PC-3 (cell line): ENCODE results near the gene MEF2C. TPM values are rescaled to one million over a fixed set of nuclear protein-coding genes. Genes with fewer than 3 reads are reported as not detected.

ENCODE experiments used
- ATAC-seq: fragments of 200-7000 bp; cut with Tn5 transposase; 2 replicates; pipeline ENCODE4 v1.9.1; 2020; ENCODE audit warnings: mild to moderate bottlenecking, moderate library complexity
- BruUV-seq: library from RNA; stranded (reverse); fragments of 400-500 nt; replicated peaks from 2 replicates; lab custom pipeline; 2021; lab: Mats Ljungman, UMichigan
- CTCF ChIA-PET: fragments of 300-600 bp; sonication (Branson Sonifier 250); formaldehyde crosslinking; loops from one replicate; lab custom pipeline; 2022; ENCODE audit warnings: antibody characterized with exemption; lab: Charles Lee
- POLR2A ChIA-PET: fragments of 300-600 bp; sonication (Branson Sonifier 250); formaldehyde crosslinking; loops from one replicate; lab custom pipeline; 2022; ENCODE audit warnings: antibody characterized with exemption; ENCODE audit not compliant: unreplicated experiment; lab: Charles Lee
- DNase-seq: peaks from one replicate; pipeline ENCODE4 v3.0.0-alpha.2; 2015
- H2AFZ ChIP-seq: fragments of 300-600 bp; sonication (generic); 2 replicates; pipeline ENCODE4 v1.6.0; 2016; ENCODE audit warnings: antibody characterized with exemption, low read length
- H3F3A ChIP-seq: fragments of 300-600 bp; sonication (generic); one replicate; pipeline ENCODE4 v1.6.0; 2017; ENCODE audit warnings: antibody characterized with exemption, low read length, control low read depth, mild to moderate bottlenecking; ENCODE audit not compliant: unreplicated experiment
- H3K27ac ChIP-seq: fragments of 300-600 bp; sonication (generic); 2 replicates; pipeline ENCODE4 v1.5.1; 2016; ENCODE audit warnings: mild to moderate bottlenecking, low read length
- H3K27me3 ChIP-seq: fragments of 300-600 bp; sonication (generic); 2 replicates; pipeline ENCODE4 v1.6.1; 2016; ENCODE audit warnings: low read length, mixed read lengths
- H3K36me3 ChIP-seq: fragments of 300-600 bp; sonication (generic); 2 replicates; pipeline ENCODE4 v1.6.1; 2016; ENCODE audit warnings: low read depth, mixed run types, low read length, mixed read lengths
- H3K4me1 ChIP-seq: fragments of 300-600 bp; sonication (generic); 2 replicates; pipeline ENCODE4 v1.5.1; 2016; ENCODE audit warnings: low read length; ENCODE audit not compliant: insufficient read depth
- H3K4me2 ChIP-seq: fragments of 300-600 bp; sonication (generic); 2 replicates; pipeline ENCODE4 v1.6.0; 2016; ENCODE audit warnings: low read length
- H3K4me3 ChIP-seq: fragments of 300-600 bp; sonication (generic); 2 replicates; pipeline ENCODE4 v1.5.1; 2016; ENCODE audit warnings: mild to moderate bottlenecking, low read length, mixed read lengths
- H3K79me2 ChIP-seq: fragments of 300-600 bp; sonication (generic); 2 replicates; pipeline ENCODE4 v1.6.1; 2017; ENCODE audit warnings: low read length, mixed read lengths
- H3K9ac ChIP-seq: fragments of 300-600 bp; sonication (generic); 2 replicates; pipeline ENCODE4 v1.6.0; 2016; ENCODE audit warnings: mild to moderate bottlenecking, low read length
- H3K9me2 ChIP-seq: fragments of 300-600 bp; sonication (generic); replicated peaks from 2 replicates; pipeline ENCODE4 v1.6.1; 2016; ENCODE audit warnings: mixed run types, low read length, mixed read lengths
- H3K9me3 ChIP-seq: fragments of 300-600 bp; sonication (generic); 2 replicates; pipeline ENCODE4 v1.6.1; 2016; ENCODE audit warnings: low read length, mixed read lengths
- H4K20me1 ChIP-seq: fragments of 300-600 bp; sonication (generic); 2 replicates; pipeline ENCODE4 v1.6.1; 2016; ENCODE audit warnings: low read length, mixed read lengths
- EZH2 ChIP-seq: fragments of 300-600 bp; sonication (generic); IDR thresholded peaks from one replicate; pipeline ENCODE4 v1.6.1; 2017; ENCODE audit warnings: antibody characterized with exemption, mild to moderate bottlenecking, low read length; ENCODE audit not compliant: unreplicated experiment
- EZH2phosphoT487 ChIP-seq: fragments of 300-600 bp; sonication (generic); IDR thresholded peaks from 2 replicates; pipeline ENCODE4 v1.6.1; 2018; ENCODE audit warnings: mild to moderate bottlenecking, antibody characterized with exemption, low read length, borderline replicate concordance
- intact Hi-C: fragments of 100-400 bp; cut with micrococcal nuclease; formaldehyde crosslinking; loops from 2 replicates; pipeline ENCODE4 v1.9.0; 2023
- total RNA-seq: library from RNA; depleted of rRNA; stranded (reverse); fragments of >200 nt; gene quantifications from 2 replicates; pipeline ENCODE4 v1.2.3, GENCODE V29; 2014
- TF ChIP-seq, protein P1 (sequence below): fragments of 300-600 bp; sonication (generic); conservative IDR thresholded peaks from 2 replicates; pipeline ENCODE4 v1.5.1; 2017; ENCODE audit warnings: antibody characterized with exemption, low read depth, mild to moderate bottlenecking, low read length

Gene MEF2C
- total RNA-seq, 1 experiment from 2014 or later, result 8.0 TPM

DNA sequence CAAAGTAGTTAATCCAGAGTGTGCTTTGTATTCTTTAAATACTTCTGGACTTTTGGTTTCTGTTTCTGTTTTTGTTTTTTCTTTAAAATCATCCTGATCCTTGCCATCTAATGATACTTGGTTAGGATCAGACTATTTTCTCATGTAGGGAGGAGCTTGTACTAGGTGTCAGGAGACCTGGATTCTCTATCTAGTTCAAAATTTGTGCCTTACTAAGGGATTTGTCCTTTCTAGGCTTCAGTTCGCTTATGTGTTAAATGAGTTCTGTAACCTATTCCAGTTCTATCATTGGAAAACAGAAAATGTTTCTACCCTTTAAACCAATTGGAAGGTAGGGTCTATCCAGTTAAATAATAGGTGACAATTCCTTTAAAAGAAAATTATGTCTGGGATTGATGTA is 3.3 kb upstream of the MEF2C start:
- ATAC-seq (no peak), DNase-seq (no peak)
- Histone ChIP-seq H3F3A (no peaks in the 10 kb centered on the region), H3K9me3 (no peaks in the 10 kb centered on the region), H3K9ac (no peak overlapping the region), H3K4me1 (peaks cover 12% of the 10 kb centered on the region; the same call in 1 of the 2 replicates), H2AFZ (no peak overlapping the region), H3K36me3 (no peaks in the 10 kb centered on the region), H3K27me3 (no peaks in the 10 kb centered on the region), H4K20me1 (no peaks in the 10 kb centered on the region), H3K79me2 (peaks cover 16% of the 10 kb centered on the region), H3K9me2 (no peaks in the 10 kb centered on the region), H3K4me2 (no peak overlapping the region), H3K27ac (no peak overlapping the region), H3K4me3 (no peak overlapping the region)
- TF ChIP-seq EZH2phosphoT487 (no peak), EZH2 (no peak)
- TF ChIP-seq, protein P1, sequence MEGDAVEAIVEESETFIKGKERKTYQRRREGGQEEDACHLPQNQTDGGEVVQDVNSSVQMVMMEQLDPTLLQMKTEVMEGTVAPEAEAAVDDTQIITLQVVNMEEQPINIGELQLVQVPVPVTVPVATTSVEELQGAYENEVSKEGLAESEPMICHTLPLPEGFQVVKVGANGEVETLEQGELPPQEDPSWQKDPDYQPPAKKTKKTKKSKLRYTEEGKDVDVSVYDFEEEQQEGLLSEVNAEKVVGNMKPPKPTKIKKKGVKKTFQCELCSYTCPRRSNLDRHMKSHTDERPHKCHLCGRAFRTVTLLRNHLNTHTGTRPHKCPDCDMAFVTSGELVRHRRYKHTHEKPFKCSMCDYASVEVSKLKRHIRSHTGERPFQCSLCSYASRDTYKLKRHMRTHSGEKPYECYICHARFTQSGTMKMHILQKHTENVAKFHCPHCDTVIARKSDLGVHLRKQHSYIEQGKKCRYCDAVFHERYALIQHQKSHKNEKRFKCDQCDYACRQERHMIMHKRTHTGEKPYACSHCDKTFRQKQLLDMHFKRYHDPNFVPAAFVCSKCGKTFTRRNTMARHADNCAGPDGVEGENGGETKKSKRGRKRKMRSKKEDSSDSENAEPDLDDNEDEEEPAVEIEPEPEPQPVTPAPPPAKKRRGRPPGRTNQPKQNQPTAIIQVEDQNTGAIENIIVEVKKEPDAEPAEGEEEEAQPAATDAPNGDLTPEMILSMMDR, result no peak
- intact Hi-C loops, result loop anchor here (10.0 kb wide), 1 partner anchor 1379 kb away; no protein-coding TSS in a partner anchor
- BruUV-seq, result no TSS peak
- ChIA-PET CTCF (no interaction called here), POLR2A (interaction anchor here (0.5 kb wide), 1 partner anchor 203 kb away, joined by 6 read pairs; no protein-coding TSS in a partner anchor)

- Histone ChIP-seq H3K4me3 (peak overlapping the region; percentile 85), H2AFZ (no peak overlapping the region), H3K27ac (no peak overlapping the region), H3K27me3 (no peaks in the 10 kb centered on the region), H3K79me2 (peaks cover 27% of the 10 kb centered on the region), H3F3A (no peaks in the 10 kb centered on the region), H3K9ac (no peak overlapping the region), H3K4me1 (peaks cover 21% of the 10 kb centered on the region), H3K9me3 (no peaks in the 10 kb centered on the region), H4K20me1 (no peaks in the 10 kb centered on the region), H3K36me3 (no peaks in the 10 kb centered on the region), H3K9me2 (no peaks in the 10 kb centered on the region), H3K4me2 (peak overlapping the region; percentile 90)
- intact Hi-C loops, result loop anchor here (10.0 kb wide), 1 partner anchor 1380 kb away; no protein-coding TSS in a partner anchor
- TF ChIP-seq, protein P1, result no peak
- TF ChIP-seq EZH2 (no peak), EZH2phosphoT487 (no peak)
- ChIA-PET POLR2A (interaction anchor here (0.6 kb wide), 1 partner anchor 320 kb away, joined by 3 read pairs; no protein-coding TSS in a partner anchor), CTCF (no interaction called here)
- ATAC-seq, result no peak
- BruUV-seq, result no TSS peak
- DNase-seq, result no peak
These were observed 2.0 kb upstream of the MEF2C start for GRCh38 chr5:88885002-88885401.

GRCh38 chr5:88884608-88884877 is 1.6 kb upstream of the MEF2C start:
- ChIA-PET CTCF (no interaction called here), POLR2A (interaction anchor here (0.6 kb wide), 1 partner anchor 320 kb away, joined by 3 read pairs; no protein-coding TSS in a partner anchor)
- no peaks in the 10 kb centered on the region for H3F3A ChIP-seq
- peaks cover 32% of the 10 kb centered on the region for H3K79me2 ChIP-seq
- H3K27me3 ChIP-seq, result no peaks in the 10 kb centered on the region
- H3K27ac ChIP-seq, result peak overlapping the region; percentile 56
- H2AFZ ChIP-seq, result peak overlapping the region; percentile 84
- peak overlapping the region; percentile 90 for H3K4me2 ChIP-seq
- peaks cover 26% of the 10 kb centered on the region for H3K4me1 ChIP-seq
- BruUV-seq, result no TSS peak
- H3K9me2 ChIP-seq, result no peaks in the 10 kb centered on the region
- no peak for TF ChIP-seq EZH2
- intact Hi-C loops, result loop anchor here (5.0 to 10.0 kb wide), 4 partner anchors 83 to 1380 kb away; no protein-coding TSS in a partner anchor
- peak overlapping the region; percentile 76 for H3K9ac ChIP-seq
- H4K20me1 ChIP-seq, result no peaks in the 10 kb centered on the region
- H3K36me3 ChIP-seq, result no peaks in the 10 kb centered on the region
- no peak for ATAC-seq
- DNase-seq, result no peak
- H3K9me3 ChIP-seq, result no peaks in the 10 kb centered on the region
- peak overlapping the region; percentile 85 for H3K4me3 ChIP-seq
